CD4-positive, alpha-beta T cell treated with Interleukin-2 at 100 ng/mL for 4 hours (primary cell): ENCODE data around the gene RPP25L.

Experiments used
- DNase-seq: peaks from one replicate; pipeline ENCODE4 v3.0.0-alpha.2; 2020; ENCODE audit warnings: low spot score

RPP25L gene

GRCh38 chr9:34585946-34586669, 25.8 kb downstream of the RPP25L start:
- DNase-seq: no peak

DNA sequence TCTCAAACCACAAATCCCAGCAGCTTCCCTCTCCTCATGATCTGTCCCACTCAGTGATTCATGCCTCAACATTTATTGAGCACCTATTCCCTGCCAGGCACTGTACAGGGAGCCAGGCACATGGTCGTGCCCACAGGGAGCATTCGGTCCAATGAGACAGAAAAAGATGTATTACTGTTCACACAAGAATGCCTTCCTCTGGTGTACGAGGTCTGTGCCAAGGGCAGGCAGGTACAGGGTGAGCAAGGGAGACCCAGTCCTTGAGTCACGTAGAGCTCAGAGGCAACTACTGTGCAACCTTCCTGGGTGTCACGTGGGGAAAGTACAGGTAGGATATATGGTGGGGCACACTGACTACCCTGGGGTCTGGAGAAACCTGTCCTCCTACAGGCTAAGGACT, 26.9 kb downstream of the RPP25L start:
- no peak for DNase-seq

GRCh38 chr9:34582787-34583186, 29.1 kb downstream of the RPP25L start:
- DNase-seq: no peak

- no peak for DNase-seq
Observed at GRCh38 chr9:34581318-34581717, 30.6 kb downstream of the RPP25L start.

GRCh38 chr9:34580358-34580757, 31.5 kb downstream of the RPP25L start:
- no peak for DNase-seq

GRCh38 chr9:34579808-34580163, 32.1 kb downstream of the RPP25L start:
- DNase-seq: no peak

DNA sequence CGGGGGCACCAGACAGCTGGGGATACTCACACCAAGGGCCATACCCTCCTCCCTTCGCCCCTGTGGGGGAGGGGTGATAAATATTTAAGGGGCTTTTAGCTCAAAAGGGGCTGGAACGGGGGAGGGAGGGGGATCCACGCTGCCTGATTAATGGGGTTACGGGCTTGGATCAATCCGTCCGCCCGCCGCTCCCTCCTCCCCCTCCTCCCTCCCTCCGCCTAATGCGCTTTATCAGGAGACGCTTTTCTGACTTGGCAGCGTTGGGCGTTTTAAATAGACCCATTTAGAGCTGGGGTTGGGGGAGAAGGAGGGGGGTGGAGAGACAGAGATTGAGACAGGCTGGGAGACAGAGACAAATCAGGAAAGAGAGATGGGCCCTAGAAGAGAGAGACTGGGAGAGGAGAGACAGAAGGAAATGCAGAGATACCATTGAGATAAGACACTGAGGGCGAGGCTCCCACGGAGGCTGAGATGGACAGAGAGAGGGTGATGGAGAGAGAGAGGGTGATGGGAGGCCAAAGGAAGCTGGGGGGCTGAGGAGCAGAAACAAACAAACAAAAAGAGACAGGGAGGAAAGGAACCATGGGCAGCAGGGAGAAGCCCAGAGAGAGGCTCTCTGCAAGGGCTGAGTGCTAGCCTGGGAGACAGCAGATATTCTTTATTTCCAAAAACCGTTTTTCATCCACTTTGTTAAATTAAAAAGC, 32.6 kb downstream of the RPP25L start:
- DNase-seq: no peak

DNA sequence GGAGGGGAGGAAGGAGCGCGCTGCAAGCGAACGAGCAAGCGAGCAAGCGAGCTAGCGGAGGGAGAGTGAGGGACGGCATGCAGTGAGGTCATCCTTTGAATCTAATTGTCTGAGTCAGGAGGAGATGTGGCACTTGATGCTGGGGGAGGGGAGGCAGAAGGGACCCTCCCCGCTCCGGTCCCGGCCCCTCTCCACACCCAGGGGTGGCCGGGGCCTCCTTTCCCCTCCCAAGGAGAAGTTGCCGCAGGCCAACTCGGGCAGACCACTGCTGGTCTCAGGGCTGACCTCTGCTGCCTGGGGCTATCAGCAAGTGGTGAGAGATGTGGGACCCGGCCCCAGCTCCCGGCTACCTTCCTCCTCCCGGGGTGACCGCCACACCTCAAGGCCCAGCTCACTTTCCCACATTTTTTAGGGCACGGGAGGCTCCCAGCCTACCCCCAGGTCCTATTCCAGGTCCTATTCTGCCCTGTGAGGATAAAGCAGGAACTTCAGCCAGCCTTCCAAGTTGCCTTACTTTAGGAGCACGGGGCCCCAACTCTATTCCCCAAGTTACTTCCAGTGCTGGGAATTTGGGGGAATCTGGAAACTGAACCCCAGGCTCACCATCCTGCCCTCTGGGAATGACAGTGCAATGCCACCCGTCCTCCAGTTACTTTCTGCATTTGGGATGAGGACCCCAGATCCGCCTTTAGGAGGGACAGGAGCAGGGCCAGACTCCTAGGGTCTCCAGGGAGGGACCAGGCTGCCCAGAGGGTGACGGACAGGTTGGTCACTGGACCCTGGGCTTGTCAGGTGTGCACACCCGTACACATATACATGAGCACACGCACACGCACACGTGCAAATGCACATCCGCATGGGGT, 33.4 kb downstream of the RPP25L start:
- DNase-seq: no peak

GRCh38 chr9:34577400-34578240, 34.3 kb downstream of the RPP25L start:
- DNase-seq: no peak

DNA sequence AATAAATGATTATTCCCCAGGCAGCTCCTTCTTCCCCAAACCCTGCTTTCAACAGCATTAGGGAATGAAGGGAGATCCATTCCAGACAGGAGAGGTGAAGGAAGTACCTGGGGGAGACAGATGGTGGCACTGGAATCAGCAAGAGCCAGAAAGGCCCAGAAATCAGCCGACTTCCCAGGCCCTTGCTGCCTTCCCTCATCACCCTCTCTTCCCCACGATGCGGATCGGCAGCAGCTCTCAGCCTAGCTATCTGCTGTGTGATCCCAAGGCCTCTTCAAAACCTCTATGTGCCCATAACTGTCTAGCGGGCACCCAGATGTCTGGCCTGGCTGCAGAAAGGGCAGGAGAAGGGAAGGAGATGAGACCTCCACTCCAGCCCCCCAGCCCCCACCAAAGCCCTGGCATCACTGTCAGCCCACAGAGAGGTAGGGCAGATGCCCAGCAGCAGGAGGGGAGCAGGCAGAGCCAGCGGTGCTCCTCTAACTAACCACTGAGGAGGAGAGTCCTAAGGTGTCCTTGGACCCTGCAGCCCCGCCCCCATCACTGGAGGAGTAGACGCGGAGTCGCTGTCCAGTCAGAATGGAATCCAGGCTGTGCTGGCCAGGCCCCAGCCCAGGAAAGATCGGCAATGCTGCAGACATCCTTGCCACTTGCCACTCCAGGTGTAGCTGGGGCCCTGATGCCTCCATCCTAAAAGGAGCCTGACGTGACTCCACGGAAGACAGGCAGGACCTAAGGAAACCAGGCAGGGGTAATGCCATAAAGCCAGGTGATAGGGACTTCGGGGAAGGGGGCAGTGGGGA, 35.1 kb downstream of the RPP25L start:
- no peak for DNase-seq

GRCh38 chr9:34575862-34576596, 35.9 kb downstream of the RPP25L start:
- DNase-seq: no peak

DNA sequence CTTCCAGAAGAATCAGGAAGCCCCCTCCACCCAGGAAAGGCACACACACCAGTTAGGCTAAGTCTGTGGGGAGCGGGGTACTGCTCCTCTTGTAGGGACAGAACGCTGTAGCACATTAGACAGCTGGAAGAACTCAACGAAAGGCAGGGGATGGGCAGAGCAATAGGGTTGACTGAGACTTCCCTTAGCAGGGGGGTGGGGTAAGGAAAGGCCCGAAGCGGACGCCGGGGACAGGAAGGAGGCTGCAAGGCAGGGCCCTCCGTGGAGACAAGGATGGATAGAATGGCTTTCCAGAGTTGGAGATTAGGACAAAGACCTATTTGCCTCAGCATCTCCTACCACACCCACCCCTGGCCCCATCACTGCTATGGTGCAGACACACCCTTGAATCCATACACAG, 36.7 kb downstream of the RPP25L start:
- DNase-seq: no peak

DNA sequence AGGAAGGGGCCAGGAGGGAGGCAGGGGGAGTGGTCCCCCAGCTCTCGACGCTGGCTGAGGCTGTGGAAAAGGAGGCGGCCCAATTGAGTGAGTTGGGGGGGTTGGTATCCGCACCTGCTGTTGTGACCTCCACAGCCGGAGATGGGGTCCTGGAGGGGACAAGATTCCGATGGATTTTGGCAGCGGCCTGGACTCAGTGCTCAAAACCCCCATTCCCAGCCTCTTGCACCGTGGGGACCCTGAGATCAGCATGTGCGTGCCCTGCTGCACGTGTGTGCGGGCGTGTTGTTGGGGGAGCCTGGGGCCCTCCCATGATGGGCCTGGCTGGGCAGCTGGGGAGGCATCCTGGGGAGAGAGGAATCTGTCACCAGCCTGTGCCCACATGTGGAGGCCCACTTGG, 37.3 kb downstream of the RPP25L start:
- no peak for DNase-seq

DNA sequence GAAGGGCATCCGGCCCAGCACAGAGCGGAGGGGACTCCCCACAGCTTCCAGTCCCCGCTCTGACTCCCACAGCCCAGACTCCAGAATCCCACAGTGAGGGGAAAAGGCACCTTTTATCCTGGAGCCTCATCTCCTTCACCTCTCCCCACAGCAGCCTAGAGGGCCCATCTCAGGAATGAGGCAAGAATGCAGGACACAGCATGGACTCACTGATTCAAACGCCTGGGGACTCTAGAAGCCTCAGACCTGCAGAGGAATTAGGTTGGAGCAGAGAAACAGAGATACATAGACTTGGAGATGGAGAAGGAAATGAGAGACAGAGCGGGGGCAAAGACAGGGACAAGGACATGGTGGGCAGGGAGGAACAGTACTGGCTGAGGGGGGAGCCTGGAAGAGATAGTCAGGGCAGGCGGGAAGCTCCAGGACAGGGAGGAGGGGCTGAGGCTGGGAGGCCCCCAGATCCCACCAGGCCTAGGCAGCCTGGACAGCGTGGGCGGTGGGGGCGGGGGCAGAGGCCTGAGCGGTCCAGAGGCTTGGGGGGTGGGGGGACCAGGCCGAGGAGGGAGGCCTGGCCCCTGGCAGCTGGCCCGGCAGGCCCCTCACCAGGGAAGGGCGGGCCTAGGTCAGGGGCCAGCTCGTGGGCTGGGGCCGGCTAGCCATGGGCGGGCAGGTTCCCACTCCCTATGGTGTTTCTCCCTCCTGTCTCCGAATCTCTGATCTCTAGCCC, 38.1 kb downstream of the RPP25L start:
- no peak for DNase-seq

- DNase-seq: no peak
Observed at GRCh38 chr9:34572628-34573027, 39.3 kb downstream of the RPP25L start.

DNA sequence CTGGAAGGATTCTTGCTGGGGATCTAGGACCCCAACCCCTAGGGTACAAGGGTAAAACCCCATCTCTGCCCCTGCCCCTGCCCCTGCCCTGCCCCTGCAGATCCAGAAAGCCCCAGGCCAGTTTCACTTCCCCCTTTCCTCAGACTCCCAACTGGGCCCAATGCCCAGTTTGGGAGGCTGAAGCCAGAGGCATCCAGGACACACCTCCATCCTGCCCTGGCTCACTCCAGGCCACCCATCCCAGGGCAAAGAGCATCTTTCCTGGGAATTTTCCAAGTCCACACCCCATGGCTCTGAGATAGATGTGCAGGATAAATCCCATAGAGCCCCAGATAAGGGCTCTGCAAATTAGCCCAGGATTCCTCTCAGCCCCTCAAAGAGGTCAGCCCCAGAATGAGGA, 39.8 kb downstream of the RPP25L start:
- DNase-seq: no peak

DNA sequence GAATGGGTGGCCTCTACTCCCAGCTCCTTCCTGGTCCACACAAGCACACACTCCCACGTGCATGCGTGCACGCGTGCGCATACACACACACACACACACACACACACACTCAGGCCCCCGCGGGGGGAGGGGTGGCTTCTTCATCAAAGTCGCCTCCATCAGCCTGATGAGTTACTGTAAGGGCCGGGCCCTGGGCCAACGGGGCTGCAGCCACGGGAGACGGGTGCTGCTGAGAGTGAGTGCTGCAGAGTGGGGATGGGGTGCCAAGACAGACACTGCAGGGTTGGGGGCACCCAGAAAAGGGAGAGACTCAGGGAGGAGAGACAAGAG, 40.5 kb downstream of the RPP25L start:
- no peak for DNase-seq

DNA sequence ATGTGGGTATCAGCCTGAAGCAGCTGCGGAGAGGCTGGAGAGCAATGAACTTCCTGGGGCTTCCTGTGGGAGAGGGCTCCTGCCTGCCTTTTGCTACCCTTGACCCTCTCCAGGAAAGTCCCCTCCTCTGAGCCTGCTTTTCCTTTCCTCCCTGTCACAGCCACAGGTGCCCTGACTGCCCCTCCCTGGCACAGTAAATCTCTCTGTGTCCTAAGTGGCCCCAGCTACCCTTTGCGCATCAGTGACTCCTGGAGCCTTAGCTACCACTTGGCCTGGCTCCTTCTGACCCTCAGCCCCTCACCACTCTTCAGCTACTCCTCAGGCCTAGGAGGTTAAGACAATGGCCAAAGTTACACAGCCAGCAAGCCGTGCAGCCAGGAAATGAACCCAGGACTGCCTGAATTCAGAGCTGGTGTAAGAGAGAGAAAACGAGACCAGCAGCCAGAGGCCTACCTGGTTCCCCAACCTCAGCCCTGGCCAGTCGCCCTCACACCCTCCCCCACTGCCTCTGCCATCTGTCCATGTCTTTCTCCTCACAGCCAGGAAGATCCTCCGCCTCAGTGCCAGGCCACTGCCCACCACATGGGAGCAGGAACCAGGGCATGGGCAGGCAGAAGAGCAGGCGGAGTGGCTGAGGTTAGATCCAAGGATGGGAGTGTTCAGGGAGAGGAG, 41.0 kb downstream of the RPP25L start:
- no peak for DNase-seq

GRCh38 chr9:34570376-34570775, 41.5 kb downstream of the RPP25L start:
- no peak for DNase-seq
